ENCODE data around the gene COL16A1.

GRCh38 chr1:31734582-31735107 is 30.8 kb upstream of the COL16A1 start:
- no peak for TF ChIP-seq ZNF274 (IDR thresholded peaks at IDR 0.05; ENCODE audit: low read depth, low read length)
- no peak for TF ChIP-seq SUZ12 (IDR thresholded peaks at IDR 0.05; ENCODE audit: extremely low read depth, insufficient read depth, insufficient read length)
